Keratinocyte (primary cell): ENCODE measurements around the gene EHBP1. TPM values are rescaled to one million over a fixed set of nuclear protein-coding genes. Genes with fewer than 3 reads are reported as not detected.
A peak's percentile ranks its signal among the peaks of the same experiment; 100 is the strongest.

Experiments used
- DNase-seq: peaks from one replicate; pipeline ENCODE4 v3.0.0-alpha.2; 2011; ENCODE audit warnings: low read depth, missing footprints, low spot score
- FAIRE-seq: peaks from 2 replicates; lab custom pipeline; 2011; peaks lifted over from hg19 to GRCh38; lab: Jason Lieb, UNC
- H2AFZ ChIP-seq: 2 replicates; pipeline ENCODE4 v1.6.0; 2012; ENCODE audit warnings: low read length, control low read depth, inconsistent platforms; ENCODE audit not compliant: control insufficient read depth
- H3K27ac ChIP-seq: 2 replicates; pipeline ENCODE4 v1.5.1; 2011; ENCODE audit warnings: low read length; ENCODE audit not compliant: control insufficient read depth, insufficient read depth
- H3K27me3 ChIP-seq: 3 replicates; pipeline ENCODE4 v1.6.0; 2011; ENCODE audit warnings: low read length; ENCODE audit not compliant: control insufficient read depth, insufficient read depth; ENCODE audit errors: extremely low read depth
- H3K36me3 ChIP-seq, 2 experiments: 2 replicates in 1 of 2; 3 replicates in 1 of 2; pipeline ENCODE4 v1.5.1; 2011; ENCODE audit warnings: low read length in 2 of 2, mild to moderate bottlenecking in 1 of 2; ENCODE audit not compliant: control insufficient read depth in 2 of 2, insufficient read depth in 2 of 2; ENCODE audit errors: extremely low read depth in 1 of 2
- H3K4me1 ChIP-seq: 3 replicates; pipeline ENCODE4 v1.5.1; 2011; ENCODE audit warnings: low read length; ENCODE audit not compliant: control insufficient read depth, insufficient read depth; ENCODE audit errors: extremely low read depth
- H3K4me2 ChIP-seq: 3 replicates; pipeline ENCODE4 v1.6.0; 2011; ENCODE audit warnings: low read depth, low read length; ENCODE audit not compliant: control insufficient read depth, insufficient read depth; ENCODE audit errors: extremely low read depth
- H3K4me3 ChIP-seq, 3 experiments: fragments of 200-600 bp in 1 of 3; sonication (generic) in 1 of 3; 2 replicates in 2 of 3; 3 replicates in 1 of 3; pipeline ENCODE4 v1.5.1; 2011 to 2016; ENCODE audit warnings: low read length in 3 of 3, mild to moderate bottlenecking in 3 of 3, control low read depth in 2 of 3, inconsistent platforms in 1 of 3, low read depth in 1 of 3, mixed read lengths in 1 of 3, mixed run types in 1 of 3, moderate library complexity in 1 of 3; ENCODE audit not compliant: control insufficient read depth in 2 of 3, insufficient read depth in 2 of 3; ENCODE audit errors: extremely low read depth in 1 of 3
- H3K79me2 ChIP-seq: 2 replicates; pipeline ENCODE4 v1.6.0; 2012; ENCODE audit warnings: low read length; ENCODE audit not compliant: control insufficient read depth, insufficient read depth
- H3K9ac ChIP-seq: 3 replicates; pipeline ENCODE4 v1.6.0; 2011; ENCODE audit warnings: low read length; ENCODE audit not compliant: control insufficient read depth, insufficient read depth; ENCODE audit errors: extremely low read depth
- H3K9me1 ChIP-seq: 3 replicates; pipeline ENCODE4 v1.6.0; 2011; ENCODE audit warnings: low read length; ENCODE audit not compliant: control insufficient read depth, insufficient read depth; ENCODE audit errors: extremely low read depth
- H3K9me3 ChIP-seq: 2 replicates; pipeline ENCODE4 v1.5.1; 2012; ENCODE audit warnings: low read depth, low read length; ENCODE audit not compliant: control insufficient read depth
- H4K20me1 ChIP-seq: 3 replicates; pipeline ENCODE4 v1.6.0; 2011; ENCODE audit warnings: low read length; ENCODE audit not compliant: control insufficient read depth, insufficient read depth; ENCODE audit errors: extremely low read depth
- EZH2 ChIP-seq: IDR thresholded peaks from one replicate; pipeline ENCODE4 v1.6.1; 2012; ENCODE audit warnings: inconsistent platforms, mild to moderate bottlenecking, low read length, moderate library complexity
- dilution Hi-C: fragments of 300-500 bp; cut with MboI; formaldehyde crosslinking; loops from one replicate; pipeline ENCODE4 v1.7.0; 2020; ENCODE audit warnings: low sequenced_read_pairs; ENCODE audit not compliant: extremely low pct_ligation_motif_present
- polyA plus RNA-seq, 5 experiments: library from polyadenylated mRNA; depleted of rRNA in 3 of 5; stranded (reverse) in 3 of 5; stranded (forward) in 1 of 5; unstranded in 1 of 5; fragments of >200 nt; gene quantifications; 1 replicate in 1 of 5; 2 replicates in 3 of 5; 3 replicates in 1 of 5; pipeline versions ENCODE4 v1.2.1 to v1.2.3, GENCODE V29; 2011 to 2012; ENCODE audit warnings: missing spikeins in 2 of 5, low read depth in 1 of 5, low replicate concordance in 1 of 5
- TF ChIP-seq, protein P1 (sequence below), 3 experiments: IDR thresholded peaks in 1 of 3; conservative IDR thresholded peaks in 1 of 3; optimal IDR thresholded peaks in 1 of 3; 2 replicates in 2 of 3; 3 replicates in 1 of 3; pipeline versions ENCODE3 to v1.5.1; 2011; ENCODE audit warnings: low read length in 3 of 3, mild to moderate bottlenecking in 3 of 3, moderate library complexity in 2 of 3, control low read depth in 1 of 3, inconsistent platforms in 1 of 3; ENCODE audit not compliant: insufficient read depth in 2 of 3; ENCODE audit errors: extremely low read depth in 1 of 3

The EHBP1 gene
- polyA plus RNA-seq, 1 donor (not counting 4 experiments of a cell fraction or from before 2014, with no cell fraction given) = 59.0 TPM

DNA sequence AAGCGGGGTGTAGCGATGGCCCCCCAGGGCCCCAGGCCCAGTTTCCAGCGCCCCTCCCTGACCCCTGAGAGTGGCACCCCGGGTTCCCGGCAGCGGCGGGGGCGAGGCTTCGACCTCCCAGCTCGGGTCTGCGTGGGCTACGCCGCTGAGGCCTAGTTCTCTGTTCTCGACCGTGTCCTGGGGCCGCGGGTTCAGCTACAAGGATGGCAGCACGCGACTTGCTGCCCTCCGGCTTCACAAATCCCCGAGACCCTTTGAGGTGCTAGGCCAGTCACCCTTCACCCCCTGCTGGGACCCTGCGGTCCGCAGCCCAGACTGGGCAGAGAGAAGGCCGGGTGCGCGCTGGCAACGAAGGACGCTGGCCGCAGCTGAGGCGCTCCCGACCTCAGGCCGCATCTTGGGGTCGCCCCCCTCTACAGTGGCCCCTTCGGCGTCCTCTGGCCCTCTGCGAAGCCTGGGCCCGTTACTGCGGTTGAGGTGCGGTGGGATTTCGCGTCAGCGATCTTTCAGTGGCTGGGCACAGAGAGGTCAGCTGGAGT lies 346.4 kb downstream of the EHBP1 start:
- Histone ChIP-seq H3K79me2 (peaks cover 15% of the 10 kb centered on the region), H3K4me2 (peak overlapping the region; percentile 83), H3K9me1 (no peaks in the 10 kb centered on the region), H3K4me1 (peaks cover 19% of the 10 kb centered on the region), H3K9ac (peak overlapping the region; percentile 92), H3K4me3 (peak overlapping the region; percentile 59 to 99 (median 98)), H2AFZ (no peak overlapping the region), H3K27me3 (no peaks in the 10 kb centered on the region), H3K36me3 (peaks cover 18 to 21% of the 10 kb centered on the region in 2 experiments), H4K20me1 (no peaks in the 10 kb centered on the region), H3K27ac (peak overlapping the region; percentile 20), H3K9me3 (no peaks in the 10 kb centered on the region)
- no peak for TF ChIP-seq EZH2
- TF ChIP-seq, protein P1, sequence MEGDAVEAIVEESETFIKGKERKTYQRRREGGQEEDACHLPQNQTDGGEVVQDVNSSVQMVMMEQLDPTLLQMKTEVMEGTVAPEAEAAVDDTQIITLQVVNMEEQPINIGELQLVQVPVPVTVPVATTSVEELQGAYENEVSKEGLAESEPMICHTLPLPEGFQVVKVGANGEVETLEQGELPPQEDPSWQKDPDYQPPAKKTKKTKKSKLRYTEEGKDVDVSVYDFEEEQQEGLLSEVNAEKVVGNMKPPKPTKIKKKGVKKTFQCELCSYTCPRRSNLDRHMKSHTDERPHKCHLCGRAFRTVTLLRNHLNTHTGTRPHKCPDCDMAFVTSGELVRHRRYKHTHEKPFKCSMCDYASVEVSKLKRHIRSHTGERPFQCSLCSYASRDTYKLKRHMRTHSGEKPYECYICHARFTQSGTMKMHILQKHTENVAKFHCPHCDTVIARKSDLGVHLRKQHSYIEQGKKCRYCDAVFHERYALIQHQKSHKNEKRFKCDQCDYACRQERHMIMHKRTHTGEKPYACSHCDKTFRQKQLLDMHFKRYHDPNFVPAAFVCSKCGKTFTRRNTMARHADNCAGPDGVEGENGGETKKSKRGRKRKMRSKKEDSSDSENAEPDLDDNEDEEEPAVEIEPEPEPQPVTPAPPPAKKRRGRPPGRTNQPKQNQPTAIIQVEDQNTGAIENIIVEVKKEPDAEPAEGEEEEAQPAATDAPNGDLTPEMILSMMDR (optimal IDR thresholded peaks at IDR 0.05 in 1 of 3, IDR thresholded peaks at IDR 0.05 in 1 of 3, conservative IDR thresholded peaks at IDR 0.05 in 1 of 3; ENCODE audit: extremely low read depth in 1 of 3, insufficient read depth in 2 of 3, low read length in 3 of 3) = no peak
- DNase-seq = no peak
- FAIRE-seq = no peak
- dilution Hi-C loops = no loop called here

DNA sequence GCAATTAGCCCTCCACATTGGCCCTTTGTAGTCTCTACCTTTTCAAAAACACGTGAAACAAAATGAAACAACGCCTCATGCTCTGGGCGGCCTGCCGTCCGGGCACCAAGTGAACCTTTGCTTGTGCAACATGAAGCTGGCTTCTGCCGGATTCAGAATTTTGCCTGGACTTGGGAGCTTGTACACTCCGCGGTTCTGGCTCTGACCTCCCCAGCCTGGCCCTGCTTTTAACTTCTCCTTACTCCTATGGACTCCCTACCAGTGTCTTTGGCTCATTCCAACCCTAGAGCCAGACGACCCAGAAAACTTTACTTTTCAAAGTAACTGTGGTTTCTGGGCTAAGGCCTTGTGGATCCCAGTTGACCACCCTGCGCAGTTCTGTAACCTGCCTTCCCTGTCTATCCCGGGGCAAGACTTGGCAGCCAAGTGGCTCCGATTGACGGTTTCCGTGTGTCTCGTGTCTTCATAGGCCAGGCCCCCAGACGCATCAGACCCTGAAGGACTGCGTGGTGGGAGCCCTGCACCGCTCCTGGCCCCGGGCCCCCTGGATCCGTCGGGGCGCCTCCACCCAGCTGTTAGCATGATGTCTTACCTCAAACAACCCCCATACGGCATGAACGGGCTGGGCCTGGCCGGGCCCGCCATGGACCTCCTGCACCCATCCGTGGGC lies 347.0 kb downstream of the EHBP1 start:
- Histone ChIP-seq H3K36me3 (peaks cover 18 to 21% of the 10 kb centered on the region in 2 experiments), H3K9me1 (no peaks in the 10 kb centered on the region), H3K27ac (no peak overlapping the region), H3K4me2 (peak overlapping the region; percentile 83), H2AFZ (no peak overlapping the region), H4K20me1 (no peaks in the 10 kb centered on the region), H3K79me2 (peaks cover 15% of the 10 kb centered on the region), H3K9ac (peak overlapping the region; percentile 92), H3K27me3 (no peaks in the 10 kb centered on the region), H3K9me3 (no peaks in the 10 kb centered on the region), H3K4me3 (no peak overlapping the region), H3K4me1 (peaks cover 15% of the 10 kb centered on the region)
- dilution Hi-C loops = no loop called here
- no peak for TF ChIP-seq EZH2
- TF ChIP-seq, protein P1 (optimal IDR thresholded peaks at IDR 0.05 in 1 of 3, IDR thresholded peaks at IDR 0.05 in 1 of 3, conservative IDR thresholded peaks at IDR 0.05 in 1 of 3; ENCODE audit: extremely low read depth in 1 of 3, insufficient read depth in 2 of 3, low read length in 3 of 3) = no peak
- no peak for FAIRE-seq
- DNase-seq = no peak
